ENCODE measurements around the gene FARSA. TPM values are rescaled to one million over a fixed set of nuclear protein-coding genes. Genes with fewer than 3 reads are reported as not detected.

The FARSA gene
- total and polyA plus RNA-seq, 10 of the 15 experiments (the other 5 are each of a cell fraction or from before 2014, with no cell fraction given) = 20.3 to 212 (median 76.4) TPM

DNA sequence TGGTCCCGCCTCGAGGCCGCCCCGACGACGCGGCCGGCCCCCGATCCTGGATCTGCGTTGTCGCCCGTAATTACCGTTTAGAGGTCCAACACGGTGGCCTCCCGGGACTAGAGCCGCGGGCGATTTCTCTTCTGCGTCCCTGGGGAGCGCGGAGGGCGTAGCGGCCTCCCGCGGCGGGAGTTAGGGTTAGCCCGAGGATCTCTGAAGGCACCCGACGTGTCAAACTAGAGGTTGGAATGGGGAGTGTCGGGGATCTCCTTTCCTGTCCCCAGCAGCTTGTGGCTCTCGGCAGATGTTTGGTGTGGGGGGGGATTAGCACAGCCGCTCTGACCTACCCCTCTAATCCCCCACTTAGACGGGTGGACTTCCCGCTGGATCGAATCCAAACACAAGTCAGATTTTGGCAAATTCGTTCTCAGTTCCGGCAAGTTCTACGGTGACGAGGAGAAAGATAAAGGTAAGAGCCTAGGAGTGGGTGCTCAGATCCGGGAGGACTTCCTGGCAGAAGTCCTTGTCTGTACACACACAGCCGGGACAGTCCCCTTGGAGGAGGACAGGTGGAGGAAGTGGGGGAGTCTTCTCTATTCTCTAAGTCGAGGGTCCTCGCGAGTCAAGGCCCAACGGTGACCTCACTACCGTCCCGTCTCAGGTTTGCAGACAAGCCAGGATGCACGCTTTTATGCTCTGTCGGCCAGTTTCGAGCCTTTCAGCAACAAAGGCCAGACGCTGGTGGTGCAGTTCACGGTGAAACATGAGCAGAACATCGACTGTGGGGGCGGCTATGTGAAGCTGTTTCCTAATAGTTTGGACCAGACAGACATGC lies 5.5 kb upstream of the FARSA start (continued):
- TF ChIP-seq E2F4 (IDR thresholded peaks at IDR 0.05; ENCODE audit: low read depth, low read length) (no peak), DPF2 (IDR thresholded peaks at IDR 0.05) (0 out of 2 replicates have a peak, but pooled peaks have one; percentile 18), SUPT20H (IDR thresholded peaks at IDR 0.05; ENCODE audit: borderline replicate concordance, control insufficient read depth, low read depth, low read length) (no peak), RAD51 (IDR thresholded peaks at IDR 0.05) (no peak), BMI1 (IDR thresholded peaks at IDR 0.05; ENCODE audit: borderline replicate concordance) (no peak), JUND (IDR thresholded peaks at IDR 0.05; ENCODE audit: low read depth, low read length) (no peak), ZNF207 (IDR thresholded peaks at IDR 0.05; ENCODE audit: borderline replicate concordance) (peak; percentile 92; the same call in 1 of the 2 replicates), NFXL1 (IDR thresholded peaks at IDR 0.05; ENCODE audit: borderline replicate concordance) (peak; percentile 69; the same call in 1 of the 2 replicates), TAF1 (IDR thresholded peaks at IDR 0.05; ENCODE audit: borderline replicate concordance, low read depth, low read length) (no peak), ZNF217 (IDR thresholded peaks at IDR 0.05) (no peak), NR2F1 (conservative IDR thresholded peaks at IDR 0.05) (no peak), TBL1XR1 (IDR thresholded peaks at IDR 0.05; ENCODE audit: low read depth, low read length) (no peak), MYB (IDR thresholded peaks at IDR 0.05; ENCODE audit: borderline replicate concordance, low read depth, low read length) (no peak), MXI1 (IDR thresholded peaks at IDR 0.05; ENCODE audit: low read depth, low read length) (0 out of 2 replicates have a peak, but pooled peaks have one; percentile 38), KLF5 (IDR thresholded peaks at IDR 0.05; ENCODE audit: partially characterized antibody) (peak; percentile 5), RAD21 (IDR thresholded peaks at IDR 0.05; ENCODE audit: insufficient read depth, low read depth, low read length) (no peak), ATF7 (IDR thresholded peaks at IDR 0.05; ENCODE audit: low read depth) (no peak), SREBF1 (IDR thresholded peaks at IDR 0.05; ENCODE audit: low read length) (no peak), TCF7 (IDR thresholded peaks at IDR 0.05; ENCODE audit: borderline replicate concordance) (no peak), RB1 (IDR thresholded peaks at IDR 0.05; ENCODE audit: borderline replicate concordance) (0 out of 2 replicates have a peak, but pooled peaks have one; percentile 64), IKZF1 (conservative IDR thresholded peaks at IDR 0.05) (peak; percentile 58), SPI1 (IDR thresholded peaks at IDR 0.05; ENCODE audit: borderline replicate concordance, insufficient read depth, low read depth, low read length) (no peak), RCOR1 (conservative IDR thresholded peaks at IDR 0.05; ENCODE audit: low read depth, low read length) (no peak), HDAC6 (IDR thresholded peaks at IDR 0.05; ENCODE audit: unreplicated experiment) (peak; percentile 14), GATAD2B (conservative IDR thresholded peaks at IDR 0.05; ENCODE audit: low read depth) (no peak), MEF2B (IDR thresholded peaks at IDR 0.05; ENCODE audit: partially characterized antibody, poor library complexity, severe bottlenecking) (peak; percentile 82)
- TF ChIP-seq, protein P1, sequence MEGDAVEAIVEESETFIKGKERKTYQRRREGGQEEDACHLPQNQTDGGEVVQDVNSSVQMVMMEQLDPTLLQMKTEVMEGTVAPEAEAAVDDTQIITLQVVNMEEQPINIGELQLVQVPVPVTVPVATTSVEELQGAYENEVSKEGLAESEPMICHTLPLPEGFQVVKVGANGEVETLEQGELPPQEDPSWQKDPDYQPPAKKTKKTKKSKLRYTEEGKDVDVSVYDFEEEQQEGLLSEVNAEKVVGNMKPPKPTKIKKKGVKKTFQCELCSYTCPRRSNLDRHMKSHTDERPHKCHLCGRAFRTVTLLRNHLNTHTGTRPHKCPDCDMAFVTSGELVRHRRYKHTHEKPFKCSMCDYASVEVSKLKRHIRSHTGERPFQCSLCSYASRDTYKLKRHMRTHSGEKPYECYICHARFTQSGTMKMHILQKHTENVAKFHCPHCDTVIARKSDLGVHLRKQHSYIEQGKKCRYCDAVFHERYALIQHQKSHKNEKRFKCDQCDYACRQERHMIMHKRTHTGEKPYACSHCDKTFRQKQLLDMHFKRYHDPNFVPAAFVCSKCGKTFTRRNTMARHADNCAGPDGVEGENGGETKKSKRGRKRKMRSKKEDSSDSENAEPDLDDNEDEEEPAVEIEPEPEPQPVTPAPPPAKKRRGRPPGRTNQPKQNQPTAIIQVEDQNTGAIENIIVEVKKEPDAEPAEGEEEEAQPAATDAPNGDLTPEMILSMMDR (IDR thresholded peaks at IDR 0.05 in 2 of 3, conservative IDR thresholded peaks at IDR 0.05 in 1 of 3; ENCODE audit: control insufficient read depth in 2 of 3, extremely low read depth in 1 of 3, insufficient read depth in 1 of 3, low read depth in 3 of 3, low read length in 3 of 3) = peak in 1 of 3 experiments; percentile 10; a peak in 1 of 6 replicates
- TF ChIP-seq, protein P2, sequence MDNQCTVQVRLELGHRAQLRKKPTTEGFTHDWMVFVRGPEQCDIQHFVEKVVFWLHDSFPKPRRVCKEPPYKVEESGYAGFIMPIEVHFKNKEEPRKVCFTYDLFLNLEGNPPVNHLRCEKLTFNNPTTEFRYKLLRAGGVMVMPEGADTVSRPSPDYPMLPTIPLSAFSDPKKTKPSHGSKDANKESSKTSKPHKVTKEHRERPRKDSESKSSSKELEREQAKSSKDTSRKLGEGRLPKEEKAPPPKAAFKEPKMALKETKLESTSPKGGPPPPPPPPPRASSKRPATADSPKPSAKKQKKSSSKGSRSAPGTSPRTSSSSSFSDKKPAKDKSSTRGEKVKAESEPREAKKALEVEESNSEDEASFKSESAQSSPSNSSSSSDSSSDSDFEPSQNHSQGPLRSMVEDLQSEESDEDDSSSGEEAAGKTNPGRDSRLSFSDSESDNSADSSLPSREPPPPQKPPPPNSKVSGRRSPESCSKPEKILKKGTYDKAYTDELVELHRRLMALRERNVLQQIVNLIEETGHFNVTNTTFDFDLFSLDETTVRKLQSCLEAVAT (IDR thresholded peaks at IDR 0.05) = peak; percentile 69

Data from GM12878 (cell line).